H1 (cell line): Measurements from ENCODE around the gene MRPL43. TPM values are rescaled to one million over a fixed set of nuclear protein-coding genes. Genes with fewer than 3 reads are reported as not detected.

Experiments used
- BACH1 ChIP-seq: IDR thresholded peaks from 2 replicates; pipeline ENCODE4 v1.6.1; 2012; ENCODE audit warnings: low read length, improper control_type of control experiment
- CBX8 ChIP-seq: fragments of 300-800, 300-1000 bp; sonication (generic); IDR thresholded peaks from 2 replicates; pipeline ENCODE4 v1.7.1; 2016; ENCODE audit warnings: low read depth, low read length, borderline replicate concordance
- CREB1 ChIP-seq: IDR thresholded peaks from 2 replicates; pipeline ENCODE4 v1.6.1; 2012; ENCODE audit warnings: inconsistent platforms
- CTBP2 ChIP-seq: IDR thresholded peaks from 2 replicates; pipeline ENCODE4 v1.7.0; 2011; ENCODE audit warnings: borderline replicate concordance, mild to moderate bottlenecking, moderate library complexity, mixed read lengths, low read length; ENCODE audit not compliant: insufficient read depth, insufficient read length
- EP300 ChIP-seq, 2 experiments: IDR thresholded peaks; 1 replicate in 1 of 2; 2 replicates in 1 of 2; pipeline ENCODE4 v1.6.1; 2011 to 2012; ENCODE audit warnings: low read depth in 2 of 2, low read length in 2 of 2, mild to moderate bottlenecking in 2 of 2, borderline replicate concordance in 1 of 2, inconsistent platforms in 1 of 2, moderate library complexity in 1 of 2
- POLR2A ChIP-seq, 2 experiments: IDR thresholded peaks; 1 replicate in 1 of 2; 2 replicates in 1 of 2; pipeline ENCODE4 v1.6.1; 2011; ENCODE audit warnings: low read depth in 2 of 2, low read length in 2 of 2, mild to moderate bottlenecking in 2 of 2; ENCODE audit errors: control extremely low read depth in 1 of 2
- RXRA ChIP-seq: IDR thresholded peaks from 2 replicates; pipeline ENCODE4 v1.6.1; 2011; ENCODE audit warnings: low read depth, mild to moderate bottlenecking, low read length, moderate library complexity; ENCODE audit not compliant: insufficient read depth
- SP4 ChIP-seq: IDR thresholded peaks from 2 replicates; pipeline ENCODE4 v1.6.1; 2012; ENCODE audit warnings: low read length, inconsistent platforms
- SRF ChIP-seq: IDR thresholded peaks from 2 replicates; pipeline ENCODE4 v1.6.1; 2011; ENCODE audit warnings: mild to moderate bottlenecking, low read depth, low read length, moderate library complexity
- TAF7 ChIP-seq: optimal IDR thresholded peaks from 2 replicates; pipeline ENCODE3; 2011; ENCODE audit warnings: low read depth, mild to moderate bottlenecking, inconsistent platforms, low read length, moderate library complexity, borderline replicate concordance
- YY1 ChIP-seq: IDR thresholded peaks from 2 replicates; pipeline ENCODE4 v1.6.1; 2011; ENCODE audit warnings: low read depth, mild to moderate bottlenecking, low read length
- polyA plus RNA-seq, 7 experiments: library from polyadenylated mRNA; depleted of rRNA in 3 of 7; stranded (reverse) in 5 of 7; unstranded in 2 of 7; fragments of >200 nt in 5 of 7; fragments of 200-250 nt in 2 of 7; gene quantifications; 1 replicate in 5 of 7; 2 replicates in 1 of 7; 4 replicates in 1 of 7; pipeline versions ENCODE4 v1.2.1 to v1.2.3, GENCODE V29; 2011 to 2013; ENCODE audit warnings: missing spikeins in 2 of 7, mixed read lengths in 2 of 7
- total RNA-seq: library from RNA; stranded (reverse); fragmentation: NEBNext Ultra II Directional; extraction: Animal tissue kit (Norgen Biotek cat#: 25700); gene quantifications from 2 replicates; pipeline ENCODE4 v1.2.1, GENCODE V29; 2021
- TF ChIP-seq, protein P1 (sequence below): IDR thresholded peaks from 2 replicates; pipeline ENCODE4 v1.6.1; 2012; ENCODE audit warnings: low read length, inconsistent platforms
- TF ChIP-seq, protein P2 (sequence below): IDR thresholded peaks from 2 replicates; pipeline ENCODE4 v1.6.1; 2011; ENCODE audit warnings: low read length, improper control_type of control experiment
- TF ChIP-seq, protein P3 (sequence below), 3 experiments: IDR thresholded peaks; 1 replicate in 2 of 3; 2 replicates in 1 of 3; pipeline versions ENCODE4 v1.5.1 to v1.6.1; 2011; ENCODE audit warnings: low read length in 3 of 3, mild to moderate bottlenecking in 3 of 3, inconsistent platforms in 2 of 3, low read depth in 1 of 3, moderate library complexity in 1 of 3; ENCODE audit not compliant: insufficient read depth in 1 of 3; ENCODE audit errors: control extremely low read depth in 1 of 3

The MRPL43 gene
- total and polyA plus RNA-seq, 2 of the 8 experiments (the other 6 are each of a cell fraction or from before 2014, with no cell fraction given) = 74.1 to 149 TPM

DNA sequence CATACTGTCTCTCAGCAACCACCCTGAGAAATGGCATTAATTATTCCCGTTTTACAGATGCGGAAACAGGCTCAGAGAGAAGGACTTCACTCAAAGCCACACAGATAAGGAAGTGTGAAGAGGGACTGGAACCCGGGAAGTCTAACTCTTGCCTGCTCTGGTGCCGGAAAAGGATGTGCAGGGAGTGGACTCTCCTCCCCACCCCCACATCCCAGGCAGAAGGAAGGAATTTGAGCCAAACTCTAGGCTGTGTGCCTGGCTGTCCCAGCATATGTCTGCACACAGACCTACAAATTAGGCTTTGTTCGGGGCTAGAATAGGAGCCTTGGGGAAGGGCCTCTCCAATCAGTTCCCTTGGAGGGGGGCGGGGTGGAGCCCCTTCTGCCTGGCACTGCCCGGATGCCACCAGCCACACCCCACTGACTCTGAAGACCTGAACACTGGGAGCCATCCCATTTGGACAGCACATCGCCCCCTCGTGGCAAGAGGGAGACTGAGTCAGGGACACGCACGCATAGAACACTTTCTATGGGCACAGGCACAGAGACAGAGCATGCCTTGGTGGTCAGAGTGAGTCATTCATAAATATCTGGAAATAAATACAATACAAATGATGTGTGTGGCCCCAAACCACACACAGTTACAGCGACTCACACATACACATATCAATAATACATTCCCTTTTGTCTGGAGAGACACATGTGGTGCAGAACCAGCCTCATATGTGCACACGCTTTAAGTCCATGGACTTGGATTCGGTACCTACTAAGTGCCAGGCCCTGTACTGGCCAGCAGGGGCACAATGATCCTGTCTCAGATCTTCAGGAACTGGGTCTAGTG is 25.4 kb upstream of the MRPL43 start (continued):
- TF ChIP-seq SRF (no peak), POLR2A (IDR thresholded peaks at IDR 0.05; ENCODE audit: control extremely low read depth in 1 of 2, low read depth in 2 of 2, low read length in 2 of 2) (no peak), EP300 (IDR thresholded peaks at IDR 0.05; ENCODE audit: borderline replicate concordance in 1 of 2, low read depth in 2 of 2, low read length in 2 of 2) (no peak), SP4 (0 out of 2 replicates have a peak, but pooled peaks have one; percentile 43), CTBP2 (peak; percentile 69), CBX8 (no peak), RXRA (no peak), TAF7 (no peak), CREB1 (peak; percentile 34), YY1 (peak; percentile 58; the same call in 1 of the 2 replicates), BACH1 (peak; percentile 35; the same call in 1 of the 2 replicates)
- TF ChIP-seq, protein P1, sequence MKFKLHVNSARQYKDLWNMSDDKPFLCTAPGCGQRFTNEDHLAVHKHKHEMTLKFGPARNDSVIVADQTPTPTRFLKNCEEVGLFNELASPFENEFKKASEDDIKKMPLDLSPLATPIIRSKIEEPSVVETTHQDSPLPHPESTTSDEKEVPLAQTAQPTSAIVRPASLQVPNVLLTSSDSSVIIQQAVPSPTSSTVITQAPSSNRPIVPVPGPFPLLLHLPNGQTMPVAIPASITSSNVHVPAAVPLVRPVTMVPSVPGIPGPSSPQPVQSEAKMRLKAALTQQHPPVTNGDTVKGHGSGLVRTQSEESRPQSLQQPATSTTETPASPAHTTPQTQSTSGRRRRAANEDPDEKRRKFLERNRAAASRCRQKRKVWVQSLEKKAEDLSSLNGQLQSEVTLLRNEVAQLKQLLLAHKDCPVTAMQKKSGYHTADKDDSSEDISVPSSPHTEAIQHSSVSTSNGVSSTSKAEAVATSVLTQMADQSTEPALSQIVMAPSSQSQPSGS = peak; percentile 46; the same call in 1 of the 2 replicates
- TF ChIP-seq, protein P2, sequence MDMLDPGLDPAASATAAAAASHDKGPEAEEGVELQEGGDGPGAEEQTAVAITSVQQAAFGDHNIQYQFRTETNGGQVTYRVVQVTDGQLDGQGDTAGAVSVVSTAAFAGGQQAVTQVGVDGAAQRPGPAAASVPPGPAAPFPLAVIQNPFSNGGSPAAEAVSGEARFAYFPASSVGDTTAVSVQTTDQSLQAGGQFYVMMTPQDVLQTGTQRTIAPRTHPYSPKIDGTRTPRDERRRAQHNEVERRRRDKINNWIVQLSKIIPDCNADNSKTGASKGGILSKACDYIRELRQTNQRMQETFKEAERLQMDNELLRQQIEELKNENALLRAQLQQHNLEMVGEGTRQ = no peak
- TF ChIP-seq, protein P3, sequence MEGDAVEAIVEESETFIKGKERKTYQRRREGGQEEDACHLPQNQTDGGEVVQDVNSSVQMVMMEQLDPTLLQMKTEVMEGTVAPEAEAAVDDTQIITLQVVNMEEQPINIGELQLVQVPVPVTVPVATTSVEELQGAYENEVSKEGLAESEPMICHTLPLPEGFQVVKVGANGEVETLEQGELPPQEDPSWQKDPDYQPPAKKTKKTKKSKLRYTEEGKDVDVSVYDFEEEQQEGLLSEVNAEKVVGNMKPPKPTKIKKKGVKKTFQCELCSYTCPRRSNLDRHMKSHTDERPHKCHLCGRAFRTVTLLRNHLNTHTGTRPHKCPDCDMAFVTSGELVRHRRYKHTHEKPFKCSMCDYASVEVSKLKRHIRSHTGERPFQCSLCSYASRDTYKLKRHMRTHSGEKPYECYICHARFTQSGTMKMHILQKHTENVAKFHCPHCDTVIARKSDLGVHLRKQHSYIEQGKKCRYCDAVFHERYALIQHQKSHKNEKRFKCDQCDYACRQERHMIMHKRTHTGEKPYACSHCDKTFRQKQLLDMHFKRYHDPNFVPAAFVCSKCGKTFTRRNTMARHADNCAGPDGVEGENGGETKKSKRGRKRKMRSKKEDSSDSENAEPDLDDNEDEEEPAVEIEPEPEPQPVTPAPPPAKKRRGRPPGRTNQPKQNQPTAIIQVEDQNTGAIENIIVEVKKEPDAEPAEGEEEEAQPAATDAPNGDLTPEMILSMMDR (IDR thresholded peaks at IDR 0.05; ENCODE audit: control extremely low read depth in 1 of 3, insufficient read depth in 1 of 3, low read depth in 1 of 3, low read length in 3 of 3) = peak; percentile 76 to 99 (median 98)
- TF ChIP-seq, all 59 proteins: peak for 11
